Activated CD4-positive, alpha-beta T cell treated with anti-CD3 and anti-CD28 coated beads for 48 hours (primary cell): Measurements from ENCODE around the gene LRP2BP.
"Not testable (repeated sequence)": the region's sequence is repeated elsewhere in the genome, so short reads cannot be mapped to it uniquely, and the experiment has no call there.

Experiments
- DNase-seq: peaks from one replicate; pipeline ENCODE4 v3.0.0-alpha.2; 2020

LRP2BP gene

GRCh38 chr4:185358959-185359358 lies 36.8 kb downstream of the LRP2BP start:
- no peak for DNase-seq

GRCh38 chr4:185358514-185358913 lies 37.2 kb downstream of the LRP2BP start:
- DNase-seq: no peak

GRCh38 chr4:185357733-185358440 lies 37.8 kb downstream of the LRP2BP start:
- no peak for DNase-seq

GRCh38 chr4:185357211-185357610 lies 38.5 kb downstream of the LRP2BP start:
- DNase-seq: peak; percentile 30

- no peak for DNase-seq
Measured at GRCh38 chr4:185352741-185353140, 43.0 kb downstream of the LRP2BP start.

- no peak for DNase-seq
Measured at GRCh38 chr4:185352202-185352601, 43.5 kb downstream of the LRP2BP start.

GRCh38 chr4:185351691-185352090 lies 44.0 kb downstream of the LRP2BP start:
- DNase-seq: no peak

- DNase-seq: no peak
Measured at GRCh38 chr4:185346975-185347601, 48.6 kb downstream of the LRP2BP start.

- DNase-seq: no peak
Measured at GRCh38 chr4:185344743-185345538, 50.8 kb downstream of the LRP2BP start.

- no peak for DNase-seq
Measured at GRCh38 chr4:185343726-185344581, 51.8 kb downstream of the LRP2BP start.

- DNase-seq: no peak
Measured at GRCh38 chr4:185341841-185342240, 53.9 kb downstream of the LRP2BP start.

GRCh38 chr4:185341377-185341776 lies 54.3 kb downstream of the LRP2BP start:
- DNase-seq: no peak

GRCh38 chr4:185339941-185340340 lies 55.8 kb downstream of the LRP2BP start:
- DNase-seq: no peak

GRCh38 chr4:185335579-185335978 lies 60.1 kb downstream of the LRP2BP start:
- no peak for DNase-seq

GRCh38 chr4:185334326-185334725 lies 61.4 kb downstream of the LRP2BP start:
- DNase-seq: no peak

- DNase-seq: no peak
Measured at GRCh38 chr4:185332575-185333464, 62.9 kb downstream of the LRP2BP start.

GRCh38 chr4:185329879-185330510 lies 65.7 kb downstream of the LRP2BP start:
- DNase-seq: not testable (repeated sequence)

- DNase-seq: no peak
Measured at GRCh38 chr4:185328586-185328985, 67.1 kb downstream of the LRP2BP start.

GRCh38 chr4:185325721-185326120 lies 70.0 kb downstream of the LRP2BP start:
- DNase-seq: not testable (repeated sequence)

GRCh38 chr4:185324361-185324760 lies 71.4 kb downstream of the LRP2BP start:
- not testable (repeated sequence) for DNase-seq

GRCh38 chr4:185323606-185324005 lies 72.1 kb downstream of the LRP2BP start:
- DNase-seq: no peak
